ENCODE data around the gene CD52. TPM values are rescaled to one million over a fixed set of nuclear protein-coding genes. Genes with fewer than 3 reads are reported as not detected.

Gene CD52, protein sequence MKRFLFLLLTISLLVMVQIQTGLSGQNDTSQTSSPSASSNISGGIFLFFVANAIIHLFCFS
- total RNA-seq: not detected

GRCh38 chr1:26317612-26318337 lies at the start of gene CD52:
TSS of gene CD52 (plus strand) at chr1:26317958. CDS start at chr1:26318018, 60 bp downstream.

DNA sequence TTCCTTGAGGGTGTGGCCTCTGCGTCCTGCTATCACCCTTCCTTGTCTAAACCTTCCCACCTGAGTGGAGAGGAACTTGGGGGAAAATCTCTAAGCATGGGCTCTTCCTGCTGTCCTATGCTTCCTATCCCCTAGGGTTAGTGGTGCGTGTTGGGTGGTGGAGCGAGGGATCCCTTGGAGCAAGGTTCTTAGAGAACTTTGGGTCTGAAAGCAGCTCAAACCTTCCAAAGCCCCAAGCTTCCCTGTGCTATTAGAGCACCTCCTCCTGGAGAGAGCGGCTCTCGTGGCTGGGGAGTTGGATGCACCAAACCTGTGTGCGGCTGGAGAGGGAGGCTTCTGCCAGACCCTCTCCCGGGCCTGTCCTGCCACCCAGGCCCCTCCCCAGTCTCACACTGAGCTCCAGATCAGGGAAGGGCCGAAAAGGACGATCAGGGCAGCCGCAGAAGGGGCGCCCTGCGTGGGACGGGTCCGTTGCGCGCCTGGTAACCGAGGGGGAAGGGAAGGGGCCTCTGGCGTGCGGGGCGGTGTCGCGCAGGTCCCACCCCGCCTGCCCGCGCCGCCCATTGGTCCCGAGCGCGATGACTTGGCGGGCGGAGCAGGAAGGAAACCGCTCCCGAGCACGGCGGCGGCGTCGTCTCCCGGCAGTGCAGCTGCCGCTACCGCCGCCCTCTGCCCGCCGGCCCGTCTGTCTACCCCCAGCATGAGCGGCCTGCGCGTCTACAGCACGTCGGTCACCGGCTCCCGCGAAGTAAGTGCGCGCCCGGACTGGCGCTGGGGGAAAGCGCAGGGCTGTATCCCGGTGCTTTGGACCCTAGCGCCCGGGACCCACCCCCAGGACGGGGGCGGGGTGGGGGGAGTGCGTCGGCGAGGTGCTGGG lies 38.1 kb upstream of the CD52 start, which contains the start of gene SH3BGRL3:
TSS of gene SH3BGRL3 (plus strand) at position 631 of the 877 bp plus-strand sequence. CDS start at position 701, 70 bp downstream.

GRCh38 chr1:26306290-26307229 lies 11.2 kb upstream of the CD52 start, which contains the start of gene UBXN11:
TSS of gene UBXN11 (minus strand) at chr1:26306636. CDS start at chr1:26302883, 3,753 bp downstream.

DNA sequence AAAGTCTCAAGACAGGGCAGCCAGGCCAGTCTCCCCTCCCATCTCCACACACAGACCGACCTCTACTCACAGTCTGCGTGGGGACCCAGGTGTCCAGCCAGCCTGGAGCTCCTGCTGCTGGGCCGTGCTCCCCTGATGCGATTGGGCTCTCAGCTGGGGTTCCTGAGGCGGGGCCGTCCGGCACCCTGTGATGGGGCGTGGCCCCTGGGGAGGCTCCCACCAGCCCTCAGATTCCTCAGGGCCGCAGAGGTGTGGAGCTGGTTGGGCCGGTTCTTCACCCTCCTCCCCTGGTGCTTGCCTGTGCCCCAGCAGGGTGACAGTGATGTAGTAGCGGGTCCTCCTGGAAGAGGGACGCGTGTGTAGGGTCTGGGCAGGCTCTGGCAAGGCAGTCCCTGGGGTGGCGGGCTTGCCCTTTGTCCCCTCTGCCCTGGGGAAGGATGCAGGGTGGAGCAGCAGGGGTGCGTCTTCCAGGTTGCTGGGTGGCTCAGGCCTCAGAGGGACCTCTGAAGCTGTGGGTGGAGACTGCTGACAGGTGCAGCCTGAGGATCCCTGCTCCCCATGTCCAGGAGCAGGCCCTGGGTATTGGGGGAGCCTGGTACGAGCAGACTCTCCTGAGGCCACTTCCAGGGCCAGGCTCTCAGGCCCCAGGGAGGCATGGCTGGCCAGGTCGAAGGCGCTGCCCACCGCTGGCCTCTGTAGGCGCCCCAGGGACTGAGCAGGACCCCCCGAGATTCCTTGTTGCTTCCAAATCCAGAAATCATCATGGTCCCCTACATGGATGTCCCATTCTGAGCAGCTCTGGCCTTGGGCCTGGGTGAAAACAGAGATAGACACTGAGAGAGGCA lies 36.4 kb downstream of the CD52 start, which contains the start of gene CRYBG2:
TSS of gene CRYBG2 (minus strand) at position 155 of the 845 bp plus-strand sequence. CDS start 7,473 bp downstream, outside the sequence.

Other genes starting within 250 kb of the CD52 start
- 61.3 TPM for gene PDIK1L, start 206.1 kb upstream of the CD52 start, total RNA-seq
- gene FAM110D, start 158.9 kb upstream of the CD52 start, total RNA-seq: 0.31 TPM
- not detected for gene C1orf232, start 149.0 kb upstream of the CD52 start, total RNA-seq
- gene ZNF593, start 148.1 kb upstream of the CD52 start, total RNA-seq: 13.1 TPM
- gene ZNF593OS, start 146.1 kb upstream of the CD52 start, total RNA-seq: not detected
- 7.2 TPM for gene CNKSR1, start 140.5 kb upstream of the CD52 start, total RNA-seq
- not detected for gene CATSPER4, start 127.4 kb upstream of the CD52 start, total RNA-seq
- 19.4 TPM for gene CEP85, start 83.8 kb upstream of the CD52 start, total RNA-seq
- 16.6 TPM for gene SH3BGRL3, start 37.9 kb upstream of the CD52 start, total RNA-seq
- 9.7 TPM for gene UBXN11, start 11.3 kb upstream of the CD52 start, total RNA-seq
- gene CRYBG2, start 36.2 kb downstream of the CD52 start, total RNA-seq: 0.63 TPM
- gene ZNF683, start 54.8 kb downstream of the CD52 start, total RNA-seq: not detected
- gene LIN28A, start 92.9 kb downstream of the CD52 start, total RNA-seq: not detected
- gene DHDDS, start 114.4 kb downstream of the CD52 start, total RNA-seq: 47.6 TPM
- gene HMGN2, start 154.5 kb downstream of the CD52 start, total RNA-seq: 243 TPM
- 3.4 TPM for gene RPS6KA1, start 211.8 kb downstream of the CD52 start, total RNA-seq